IPS-NIHi11 (cell line): ENCODE results near the gene UFC1.

Source experiments
- DNase-seq: peaks from one replicate; pipeline ENCODE4 v3.0.0; 2012; ENCODE audit warnings: mixed read lengths, low spot score

Gene UFC1

DNA sequence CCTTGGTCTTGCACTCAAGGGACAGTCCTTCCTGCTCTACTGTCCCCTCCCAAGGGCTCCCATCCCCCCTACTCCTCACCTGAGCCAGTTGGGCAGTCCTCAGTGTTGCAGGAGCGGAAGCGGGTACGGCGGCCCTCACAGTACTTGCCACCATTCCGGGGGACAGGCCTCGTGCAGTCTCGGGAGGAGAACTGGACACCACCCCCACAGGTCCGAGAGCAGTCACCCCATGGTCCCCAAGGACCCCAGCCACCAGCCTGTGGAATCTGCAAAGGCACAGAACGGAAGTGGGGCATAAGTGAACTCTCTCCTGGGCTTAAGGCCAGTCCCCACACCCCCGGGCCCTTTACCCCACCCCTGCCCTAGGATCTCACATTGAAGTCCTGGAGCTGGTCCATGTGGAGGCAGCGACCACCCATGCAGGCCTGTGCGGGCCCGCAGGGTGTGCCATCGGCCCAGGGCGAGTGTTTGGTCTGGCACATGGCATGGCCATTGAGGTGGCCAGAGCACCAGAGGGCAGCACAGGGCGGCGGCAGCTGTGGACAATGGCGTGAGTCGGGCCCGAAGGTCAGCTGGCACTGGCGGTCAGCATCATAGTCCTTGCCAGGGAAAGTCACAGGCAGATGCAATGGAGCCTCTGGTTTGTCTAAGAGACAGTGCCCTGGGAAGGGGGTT lies 39.9 kb downstream of the UFC1 start:
- DNase-seq, result no peak

DNA sequence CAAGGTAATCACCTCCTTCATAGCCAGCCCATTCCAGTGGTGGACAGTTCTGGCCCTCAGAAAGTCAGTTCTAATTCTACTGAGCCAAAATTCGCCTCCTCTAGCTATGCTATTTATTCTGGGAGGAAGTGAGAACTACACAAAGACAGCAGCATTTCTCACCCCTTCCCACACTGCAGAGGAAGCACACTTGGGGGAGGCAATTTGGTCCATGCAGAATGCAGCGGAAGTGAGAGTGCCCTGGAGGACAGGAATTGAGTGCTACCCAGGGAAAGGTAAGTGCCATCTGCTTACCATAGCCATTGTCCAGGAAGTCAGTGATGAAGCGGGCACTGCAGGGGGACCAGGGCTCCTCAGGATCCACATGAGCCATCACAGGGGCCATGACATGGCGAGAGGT lies 41.4 kb downstream of the UFC1 start:
- DNase-seq, result no peak

DNA sequence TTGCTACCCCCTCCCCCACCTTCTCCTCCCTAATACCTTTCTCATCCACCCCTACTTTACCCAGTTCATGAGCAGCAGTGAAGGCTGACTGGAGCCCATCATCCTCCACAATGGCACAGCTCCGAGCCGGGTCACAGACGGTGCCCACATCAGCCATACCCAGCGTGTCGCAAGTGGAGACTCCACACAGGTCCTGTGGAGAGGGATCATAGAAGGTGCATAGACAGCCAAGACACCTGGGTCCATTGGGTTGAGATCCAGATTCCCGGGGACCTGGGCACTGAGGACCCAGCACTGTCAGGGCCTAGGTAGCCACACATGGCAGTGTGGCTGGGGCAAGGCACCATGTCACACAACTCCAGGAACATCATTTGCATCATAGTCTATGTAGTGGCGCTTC lies 42.3 kb downstream of the UFC1 start:
- DNase-seq, result no peak

DNA sequence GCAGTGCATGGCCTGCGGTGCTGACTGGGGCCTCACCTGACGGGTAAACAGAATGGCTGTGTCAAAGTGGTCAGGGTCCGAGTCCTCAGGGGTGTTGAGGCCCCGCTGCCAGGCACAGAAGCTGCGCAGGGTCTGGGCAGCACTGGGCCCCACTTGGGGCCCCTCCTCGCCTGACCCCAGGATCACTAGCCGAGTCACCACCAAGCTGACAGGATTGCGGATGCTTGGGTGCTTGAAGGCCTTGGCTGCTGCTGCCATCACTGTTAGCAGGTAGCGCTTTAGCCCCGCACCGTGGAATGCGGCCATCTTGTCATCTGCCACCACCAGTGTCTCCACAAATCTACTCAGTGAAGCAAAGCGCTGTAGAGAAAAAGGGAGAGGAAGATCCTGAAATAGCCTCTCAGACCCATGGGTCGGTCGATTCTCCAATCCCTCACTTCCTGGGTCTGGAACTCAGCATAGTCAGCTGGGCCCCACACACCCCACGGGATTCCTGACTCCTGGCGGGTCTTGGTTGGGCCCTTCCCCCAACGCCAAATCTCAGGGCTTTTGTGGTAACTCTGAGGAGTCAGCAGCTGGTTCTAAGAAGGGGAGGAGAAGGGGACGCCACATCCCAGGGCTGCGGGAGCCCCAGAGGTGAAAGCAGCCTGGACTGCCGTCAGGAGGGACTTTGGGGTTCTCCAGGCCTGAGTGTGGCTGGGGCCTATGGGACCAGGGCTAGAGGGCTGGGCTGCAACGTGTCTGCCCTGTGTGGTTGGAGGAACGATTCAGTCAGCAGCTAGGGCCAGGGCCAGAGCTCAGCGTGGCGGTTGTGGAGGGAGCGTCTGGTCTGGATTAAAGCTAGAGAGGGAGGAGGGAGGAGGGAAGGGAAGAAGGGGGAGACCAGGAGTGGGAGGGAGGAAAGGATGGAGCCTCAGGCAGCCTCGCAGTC lies 43.0 kb downstream of the UFC1 start:
- no peak for DNase-seq

DNA sequence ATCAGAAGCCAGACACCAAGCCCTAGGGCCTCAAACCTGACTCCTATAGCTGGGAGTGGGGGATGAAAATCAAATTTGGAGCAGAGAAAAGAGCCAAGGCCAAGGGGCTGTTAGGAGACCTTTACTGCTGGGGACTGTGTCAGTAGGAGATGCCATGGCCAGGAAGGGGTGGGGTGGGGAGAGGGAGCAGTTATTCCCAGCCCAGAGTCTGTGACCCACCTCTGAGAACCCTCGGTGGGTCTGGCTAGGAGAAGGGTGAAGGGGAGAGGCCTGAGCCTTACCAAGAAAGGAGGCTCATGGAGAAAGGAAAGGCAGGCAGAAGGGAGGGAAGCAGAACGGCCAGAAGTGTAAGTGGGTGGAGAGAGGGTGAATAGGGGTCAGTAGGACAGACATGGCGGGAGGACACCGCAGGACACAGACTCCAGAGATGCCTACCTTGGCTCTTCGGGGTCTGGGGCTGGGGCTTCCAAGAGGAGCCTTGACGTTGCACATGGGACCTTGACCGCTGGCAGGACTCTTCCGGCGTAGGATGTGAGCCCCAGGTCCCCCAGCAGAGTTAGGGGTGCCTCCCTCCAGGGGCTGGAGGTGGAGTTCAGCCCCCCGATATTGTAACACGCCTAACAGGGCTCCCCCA lies 43.9 kb downstream of the UFC1 start:
- no peak for DNase-seq

DNA sequence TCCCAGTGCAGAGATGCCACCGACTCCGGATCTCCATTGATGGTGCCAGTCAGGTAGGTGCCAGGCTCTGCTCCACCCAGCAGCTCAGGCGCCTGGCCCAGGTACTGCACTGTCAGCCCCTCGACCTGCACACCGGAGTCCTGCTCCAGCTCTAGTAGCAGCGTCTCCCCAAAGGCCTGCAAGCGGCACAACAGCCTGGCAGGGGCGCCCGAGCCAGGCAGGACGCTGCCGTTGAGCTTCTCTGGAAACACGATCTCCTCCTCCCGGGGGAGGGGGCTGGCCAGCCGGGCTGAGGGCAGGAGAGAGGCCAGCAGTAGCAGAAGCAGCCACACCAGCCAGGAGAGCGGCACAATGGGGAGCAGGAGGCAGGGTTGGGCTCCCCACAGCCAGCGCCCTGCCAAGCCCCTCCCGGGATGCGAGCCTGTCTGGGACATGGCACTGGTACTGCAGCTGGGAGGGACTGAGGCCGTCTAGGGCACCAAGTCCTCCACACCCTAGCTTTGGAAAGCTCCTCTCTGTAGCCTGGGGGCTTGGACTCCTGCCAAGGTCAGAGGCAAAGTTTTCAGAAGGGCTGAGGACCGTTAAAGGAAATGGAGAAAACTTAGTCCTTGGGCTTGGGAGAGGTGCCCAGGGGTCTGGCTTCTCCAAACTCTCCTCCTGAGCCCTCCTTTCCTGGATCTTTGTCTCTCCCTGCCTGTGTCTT lies 44.6 kb downstream of the UFC1 start:
- peak; percentile 86 for DNase-seq

DNA sequence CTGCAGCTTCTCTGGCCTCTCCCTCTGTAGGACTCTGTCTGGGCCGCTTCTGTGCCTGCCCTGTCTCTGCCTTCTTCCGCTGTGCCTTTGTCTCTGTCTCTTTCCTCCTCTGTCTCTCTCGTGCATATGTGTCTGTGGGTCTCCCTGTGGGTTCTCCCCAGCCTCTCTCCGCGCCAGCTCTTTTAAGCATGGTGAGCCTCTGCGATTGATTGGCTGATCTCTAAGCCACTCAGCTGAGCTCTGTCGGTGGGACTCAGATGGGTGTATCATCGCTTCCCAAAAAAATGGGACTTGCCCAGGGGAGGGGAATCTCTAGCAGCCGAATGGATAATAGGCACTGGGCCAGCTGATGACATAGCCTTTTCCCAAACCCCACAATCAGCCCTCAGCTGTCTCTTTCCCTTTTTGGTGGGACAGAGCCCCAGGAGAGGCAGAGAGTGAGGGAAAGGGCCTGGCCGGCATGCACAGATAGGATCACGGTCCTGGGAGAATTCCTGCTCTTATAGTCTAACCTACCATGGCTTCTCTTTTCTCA lies 45.2 kb downstream of the UFC1 start, which contains the start of gene ADAMTS4:
ADAMTS4 (minus strand) TSS at position 158 of the 535 bp plus-strand sequence. CDS start 427 bp downstream, outside the sequence.
- no peak for DNase-seq

DNA sequence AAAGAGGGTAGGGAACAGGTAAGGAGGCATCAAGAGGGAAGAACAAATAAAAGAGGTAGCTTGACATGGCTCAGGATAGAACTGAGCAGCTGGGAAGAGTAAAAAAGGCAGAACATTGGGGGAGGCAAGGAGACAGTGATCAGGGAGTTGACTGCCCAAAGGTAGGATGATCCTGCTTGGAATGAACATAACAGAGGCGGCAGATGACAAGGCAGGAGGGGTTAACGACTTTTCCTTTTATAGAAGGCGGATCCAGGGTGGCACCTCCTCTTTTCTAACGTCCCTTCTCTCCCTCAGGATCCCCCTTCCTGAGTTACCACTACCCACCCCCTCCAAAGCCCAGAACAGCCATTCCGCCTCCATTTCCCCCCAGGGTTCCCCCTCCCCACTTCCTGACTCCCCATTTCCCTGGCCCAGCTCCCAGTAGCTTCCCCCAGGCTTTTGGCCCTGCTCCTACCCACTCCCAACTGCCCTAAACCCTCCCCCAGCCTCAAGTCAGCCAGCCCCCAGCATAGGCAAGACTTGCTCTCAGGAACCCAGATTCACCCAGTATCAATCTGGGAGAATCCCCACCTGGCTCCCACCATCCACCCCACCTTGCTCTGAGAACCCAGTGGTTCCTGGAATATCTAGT lies 45.8 kb downstream of the UFC1 start:
- DNase-seq, result no peak

DNA sequence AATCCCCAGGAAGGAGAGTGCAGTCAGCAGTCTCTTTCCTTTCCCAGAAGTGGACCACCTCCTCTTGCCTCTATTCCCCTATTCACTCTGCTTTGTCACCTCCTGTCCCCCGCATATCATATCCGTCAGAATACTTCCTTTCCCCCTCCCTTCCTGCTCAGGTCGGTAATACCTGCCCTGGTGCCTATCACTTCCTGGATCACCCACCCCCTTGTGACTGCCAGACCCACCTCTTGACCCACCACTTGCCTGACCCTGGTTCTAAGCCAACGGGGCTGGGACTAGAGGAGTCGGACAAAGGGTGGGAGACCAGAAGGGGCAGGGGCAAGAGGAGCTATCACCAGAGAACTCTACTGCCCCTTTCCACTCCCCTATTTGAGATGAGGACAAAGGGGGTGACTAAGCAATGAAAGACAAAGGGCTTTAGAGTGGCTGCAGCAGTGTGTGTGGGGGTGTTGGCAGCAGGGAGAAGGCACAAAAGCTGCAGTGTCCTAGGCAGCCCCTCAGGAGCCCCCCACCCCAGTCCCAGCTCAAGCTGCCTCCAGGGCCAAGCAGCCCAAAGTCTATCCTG lies 46.7 kb downstream of the UFC1 start:
- no peak for DNase-seq

DNA sequence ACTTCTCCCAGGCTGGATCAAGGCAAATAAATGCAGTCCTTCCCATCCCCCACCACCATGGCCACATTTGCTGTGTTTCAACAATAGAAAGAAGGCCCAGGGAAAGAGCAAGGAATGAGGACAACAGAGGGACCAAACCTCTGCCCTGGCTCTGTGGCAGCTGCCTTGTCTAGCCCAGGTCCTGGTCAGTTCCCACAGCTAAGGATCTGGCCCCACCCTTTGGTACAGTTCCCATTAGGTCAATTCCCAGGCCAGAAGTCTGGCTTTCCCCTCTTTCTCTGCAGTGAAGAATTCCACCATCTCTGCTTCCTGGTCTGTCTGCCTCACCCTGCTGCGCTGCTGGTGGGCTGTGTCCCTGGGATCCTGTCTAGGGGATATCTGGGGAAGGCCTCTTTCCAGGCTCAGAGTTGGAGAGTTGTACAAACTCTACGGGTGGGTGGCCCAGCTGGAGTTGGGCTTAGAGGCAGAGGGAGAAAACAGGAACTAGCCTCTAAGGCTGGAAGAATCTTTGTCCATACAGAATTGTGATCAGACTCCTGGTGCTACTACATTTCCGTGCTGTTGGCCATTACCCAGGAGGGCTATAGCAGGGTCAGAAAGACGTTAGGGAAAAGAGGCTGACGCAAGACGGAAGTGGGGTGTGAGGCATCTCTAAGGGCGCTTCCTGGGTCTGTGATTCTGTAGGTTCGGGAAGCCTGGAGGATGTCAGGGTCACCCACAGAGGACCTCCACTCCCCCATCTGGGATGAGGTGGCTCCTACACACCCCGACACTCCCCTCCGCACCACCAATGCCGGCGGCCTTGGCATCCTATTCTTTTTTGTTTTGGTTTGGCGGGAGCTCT lies 47.4 kb downstream of the UFC1 start:
- no peak for DNase-seq

DNA sequence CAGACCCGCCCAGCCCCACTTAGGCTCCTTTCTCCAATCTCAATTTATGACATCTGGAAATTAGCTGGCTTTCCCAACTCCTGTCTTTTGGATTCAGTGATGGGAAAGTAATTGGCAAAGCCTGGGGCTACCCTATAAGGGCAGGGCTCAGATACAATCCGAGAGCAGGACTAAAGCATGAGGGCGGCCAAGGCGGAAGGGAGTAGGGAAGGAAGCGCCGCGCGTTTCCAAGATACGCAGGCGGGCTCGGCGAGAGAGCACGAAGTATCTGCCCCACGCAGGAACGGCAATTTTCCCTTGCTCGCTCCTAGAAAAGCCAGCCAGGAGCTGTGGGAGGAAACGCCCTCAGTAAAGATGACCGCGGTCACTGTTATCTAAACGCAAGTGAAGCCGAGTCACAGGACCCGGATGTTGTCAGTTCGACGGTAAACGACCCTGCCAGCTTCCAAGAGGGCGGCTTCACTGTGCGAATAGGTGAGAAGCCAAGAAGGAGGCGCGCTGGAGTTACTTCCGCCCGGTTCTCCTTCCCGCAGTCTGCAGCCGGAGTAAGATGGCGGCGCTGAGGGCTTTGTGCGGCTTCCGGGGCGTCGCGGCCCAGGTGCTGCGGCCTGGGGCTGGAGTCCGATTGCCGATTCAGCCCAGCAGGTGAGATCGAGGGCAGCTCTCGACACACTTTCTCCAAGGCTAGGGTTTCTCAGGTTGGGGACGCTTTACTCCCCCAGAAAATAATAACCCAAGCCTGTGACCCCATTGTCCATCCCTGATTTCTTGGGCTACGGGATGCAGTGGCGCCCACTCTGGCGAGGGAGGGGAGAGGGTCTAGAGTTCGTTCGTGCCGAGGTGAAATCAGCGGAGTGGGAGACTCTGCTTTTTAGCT lies 48.3 kb downstream of the UFC1 start, which contains the start of gene NDUFS2:
NDUFS2 (plus strand) TSS at position 532 of the 877 bp plus-strand sequence; CDS start at position 551, 19 bp downstream.
- DNase-seq, result peak; percentile 87

DNA sequence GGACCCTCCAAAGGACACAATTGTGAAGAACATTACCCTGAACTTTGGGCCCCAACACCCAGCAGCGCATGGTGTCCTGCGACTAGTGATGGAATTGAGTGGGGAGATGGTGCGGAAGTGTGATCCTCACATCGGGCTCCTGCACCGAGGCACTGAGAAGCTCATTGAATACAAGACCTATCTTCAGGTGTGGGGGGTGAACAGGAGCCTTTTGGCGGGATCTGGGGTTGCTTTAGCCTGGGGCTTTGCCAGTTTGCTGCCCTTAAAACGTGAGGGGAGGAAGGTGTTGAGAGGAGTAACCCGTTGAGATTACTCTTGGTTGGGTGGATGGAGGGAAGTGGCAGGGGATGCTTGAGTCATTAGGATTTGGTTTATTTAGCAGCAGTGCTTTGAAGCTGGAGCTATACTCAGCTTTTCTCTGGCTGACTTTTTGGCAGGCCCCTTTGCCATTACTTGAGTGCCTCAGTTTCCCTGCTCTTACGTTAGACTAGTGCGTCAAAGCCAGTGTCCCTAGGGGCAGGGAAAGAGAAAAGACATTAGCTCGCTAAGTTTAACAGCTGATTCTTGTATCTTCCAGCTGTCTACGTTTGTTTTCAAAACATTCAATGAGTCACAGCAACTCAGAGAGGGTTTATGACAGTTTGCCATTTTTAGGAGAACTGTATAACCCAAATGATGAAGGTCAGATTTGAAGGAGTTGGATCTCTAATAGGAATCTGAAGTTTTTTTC lies 52.8 kb downstream of the UFC1 start:
- no peak for DNase-seq

DNA sequence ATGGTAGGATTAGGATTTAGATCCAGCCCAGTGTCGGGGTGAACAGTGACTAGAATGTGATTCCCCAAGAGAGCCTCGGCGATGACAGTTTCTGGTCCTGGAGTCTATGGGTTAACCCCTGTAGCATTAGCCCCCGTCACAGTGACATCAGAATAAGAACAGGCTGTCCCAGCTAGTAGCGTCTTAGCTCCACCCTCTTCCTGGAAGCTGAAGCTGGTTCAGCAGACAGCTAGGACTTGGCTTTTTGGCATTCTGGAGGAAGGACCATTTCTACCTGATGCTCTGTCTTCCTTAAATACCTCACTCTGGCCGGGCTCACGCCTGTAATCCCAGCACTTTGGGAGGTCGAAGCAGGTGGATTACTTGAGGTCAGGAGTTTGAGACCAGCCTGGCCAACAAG lies 53.4 kb downstream of the UFC1 start:
- DNase-seq, result no peak
